AG10803 (cell line): Measurements from ENCODE around the gene CIBAR2.

Source experiments
- DNase-seq: peaks from one replicate; pipeline ENCODE4 v3.0.0; 2010; ENCODE audit warnings: low read depth
- H3K4me3 ChIP-seq: 2 replicates; pipeline ENCODE4 v1.5.1; 2011; ENCODE audit warnings: mild to moderate bottlenecking, low read length, control low read depth
- TF ChIP-seq, protein P1 (sequence below): conservative IDR thresholded peaks from 2 replicates; pipeline ENCODE4 v1.5.1; 2011; ENCODE audit warnings: mild to moderate bottlenecking, low read length, control low read depth, inconsistent platforms

CIBAR2 gene

GRCh38 chr16:85101956-85102630 lies 10.2 kb downstream of the CIBAR2 start:
- DNase-seq = no peak
- TF ChIP-seq, protein P1, sequence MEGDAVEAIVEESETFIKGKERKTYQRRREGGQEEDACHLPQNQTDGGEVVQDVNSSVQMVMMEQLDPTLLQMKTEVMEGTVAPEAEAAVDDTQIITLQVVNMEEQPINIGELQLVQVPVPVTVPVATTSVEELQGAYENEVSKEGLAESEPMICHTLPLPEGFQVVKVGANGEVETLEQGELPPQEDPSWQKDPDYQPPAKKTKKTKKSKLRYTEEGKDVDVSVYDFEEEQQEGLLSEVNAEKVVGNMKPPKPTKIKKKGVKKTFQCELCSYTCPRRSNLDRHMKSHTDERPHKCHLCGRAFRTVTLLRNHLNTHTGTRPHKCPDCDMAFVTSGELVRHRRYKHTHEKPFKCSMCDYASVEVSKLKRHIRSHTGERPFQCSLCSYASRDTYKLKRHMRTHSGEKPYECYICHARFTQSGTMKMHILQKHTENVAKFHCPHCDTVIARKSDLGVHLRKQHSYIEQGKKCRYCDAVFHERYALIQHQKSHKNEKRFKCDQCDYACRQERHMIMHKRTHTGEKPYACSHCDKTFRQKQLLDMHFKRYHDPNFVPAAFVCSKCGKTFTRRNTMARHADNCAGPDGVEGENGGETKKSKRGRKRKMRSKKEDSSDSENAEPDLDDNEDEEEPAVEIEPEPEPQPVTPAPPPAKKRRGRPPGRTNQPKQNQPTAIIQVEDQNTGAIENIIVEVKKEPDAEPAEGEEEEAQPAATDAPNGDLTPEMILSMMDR = no peak

DNA sequence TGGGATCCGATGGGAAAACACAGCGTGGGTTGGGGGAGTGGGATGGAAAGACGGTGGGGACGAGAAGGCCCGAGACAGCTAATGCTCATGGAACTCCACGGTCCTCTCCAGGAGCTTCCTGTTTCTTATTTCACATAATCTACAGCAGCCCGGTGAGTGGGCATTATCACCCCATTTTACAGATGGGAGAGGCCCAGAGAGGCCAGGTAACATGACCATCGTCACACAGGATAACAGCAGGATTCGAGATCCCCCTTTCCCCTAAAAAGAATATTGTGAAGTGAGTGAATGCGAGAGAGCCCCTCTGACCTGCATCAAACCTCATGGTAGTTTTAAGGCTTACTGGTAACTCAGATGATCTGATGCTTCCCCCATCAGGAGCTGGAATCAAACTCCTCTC lies 12.0 kb downstream of the CIBAR2 start:
- no peak overlapping the region for H3K4me3 ChIP-seq
- no peak for DNase-seq
- TF ChIP-seq, protein P1 = no peak

More at GRCh38 chr16:85101956-85102630, 10.2 kb downstream of the CIBAR2 start:
- H3K4me3 ChIP-seq = no peak overlapping the region

DNA sequence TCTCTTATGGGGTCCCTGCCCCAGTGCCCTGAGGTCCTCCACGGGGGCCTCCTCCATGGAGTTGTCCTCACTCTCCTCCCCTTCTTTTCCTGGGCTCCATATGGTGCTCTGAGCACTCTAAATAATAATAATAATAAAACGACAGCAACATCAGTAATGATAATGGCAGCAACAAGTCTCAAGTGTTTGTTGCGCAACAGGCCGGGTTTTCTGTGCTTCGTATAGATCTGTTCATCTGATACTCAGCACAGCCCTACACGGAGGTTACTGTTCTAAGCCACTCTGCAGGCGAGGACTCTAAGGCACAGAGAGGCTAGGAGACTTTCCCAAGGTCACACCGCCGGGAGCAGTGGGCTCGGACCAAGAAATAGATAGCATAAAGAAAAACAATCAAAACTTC lies 13.7 kb downstream of the CIBAR2 start:
- DNase-seq = no peak
- H3K4me3 ChIP-seq = no peak overlapping the region
- TF ChIP-seq, protein P1 = no peak

- TF ChIP-seq, protein P1 = no peak
Observed at GRCh38 chr16:85096921-85097320, 15.4 kb downstream of the CIBAR2 start.

GRCh38 chr16:85094812-85095211 lies 17.5 kb downstream of the CIBAR2 start:
- DNase-seq = no peak
- TF ChIP-seq, protein P1 = no peak
- no peak overlapping the region for H3K4me3 ChIP-seq

More at GRCh38 chr16:85096921-85097320, 15.4 kb downstream of the CIBAR2 start:
- no peak overlapping the region for H3K4me3 ChIP-seq
- no peak for DNase-seq

- TF ChIP-seq, protein P1 = no peak
- no peak overlapping the region for H3K4me3 ChIP-seq
- DNase-seq = no peak
Observed at GRCh38 chr16:85094176-85094805, 18.0 kb downstream of the CIBAR2 start.

- H3K4me3 ChIP-seq = no peak overlapping the region
- DNase-seq = no peak
- TF ChIP-seq, protein P1 = no peak
Observed at GRCh38 chr16:85093705-85094104, 18.6 kb downstream of the CIBAR2 start.
